ENCODE results near the gene MAPK10.

DNA sequence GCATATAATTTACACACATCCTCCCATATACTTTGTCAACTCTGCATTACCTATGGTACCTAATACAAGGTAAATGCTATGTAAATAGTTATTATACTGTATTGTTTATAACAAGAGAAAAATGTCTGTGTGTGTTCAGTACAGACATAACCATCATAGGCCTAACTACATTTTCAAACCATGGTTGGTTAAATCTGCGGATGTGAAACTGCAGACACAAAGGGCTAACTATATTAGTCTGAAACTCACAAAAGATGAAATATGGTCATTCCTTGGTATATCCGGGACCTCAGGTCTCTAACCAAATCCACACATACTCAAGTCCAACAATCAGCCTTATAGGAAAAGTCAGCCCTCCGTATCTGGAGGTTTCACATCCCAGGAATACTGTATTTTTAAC lies 13.5 kb downstream of the MAPK10 start:
- no peak for TF ChIP-seq POLR2AphosphoS5 (IDR thresholded peaks at IDR 0.05)
- TF ChIP-seq CTCF (IDR thresholded peaks at IDR 0.05): no peak
